AG09309 (cell line): ENCODE measurements around the gene BCAR1.

ENCODE experiments used
- DNase-seq: peaks from one replicate; pipeline ENCODE4 v3.0.0-alpha.2; 2010; ENCODE audit warnings: low read depth
- H3K4me3 ChIP-seq: 2 replicates; pipeline ENCODE4 v1.5.1; 2011; ENCODE audit warnings: mild to moderate bottlenecking, low read depth, low read length, moderate library complexity; ENCODE audit not compliant: control insufficient read depth
- TF ChIP-seq, protein P1 (sequence below): IDR thresholded peaks from 2 replicates; pipeline ENCODE4 v1.5.1; 2011; ENCODE audit warnings: mild to moderate bottlenecking, low read depth, low read length, inconsistent platforms; ENCODE audit not compliant: insufficient read depth, control insufficient read depth; ENCODE audit errors: missing control alignments

Gene BCAR1

DNA sequence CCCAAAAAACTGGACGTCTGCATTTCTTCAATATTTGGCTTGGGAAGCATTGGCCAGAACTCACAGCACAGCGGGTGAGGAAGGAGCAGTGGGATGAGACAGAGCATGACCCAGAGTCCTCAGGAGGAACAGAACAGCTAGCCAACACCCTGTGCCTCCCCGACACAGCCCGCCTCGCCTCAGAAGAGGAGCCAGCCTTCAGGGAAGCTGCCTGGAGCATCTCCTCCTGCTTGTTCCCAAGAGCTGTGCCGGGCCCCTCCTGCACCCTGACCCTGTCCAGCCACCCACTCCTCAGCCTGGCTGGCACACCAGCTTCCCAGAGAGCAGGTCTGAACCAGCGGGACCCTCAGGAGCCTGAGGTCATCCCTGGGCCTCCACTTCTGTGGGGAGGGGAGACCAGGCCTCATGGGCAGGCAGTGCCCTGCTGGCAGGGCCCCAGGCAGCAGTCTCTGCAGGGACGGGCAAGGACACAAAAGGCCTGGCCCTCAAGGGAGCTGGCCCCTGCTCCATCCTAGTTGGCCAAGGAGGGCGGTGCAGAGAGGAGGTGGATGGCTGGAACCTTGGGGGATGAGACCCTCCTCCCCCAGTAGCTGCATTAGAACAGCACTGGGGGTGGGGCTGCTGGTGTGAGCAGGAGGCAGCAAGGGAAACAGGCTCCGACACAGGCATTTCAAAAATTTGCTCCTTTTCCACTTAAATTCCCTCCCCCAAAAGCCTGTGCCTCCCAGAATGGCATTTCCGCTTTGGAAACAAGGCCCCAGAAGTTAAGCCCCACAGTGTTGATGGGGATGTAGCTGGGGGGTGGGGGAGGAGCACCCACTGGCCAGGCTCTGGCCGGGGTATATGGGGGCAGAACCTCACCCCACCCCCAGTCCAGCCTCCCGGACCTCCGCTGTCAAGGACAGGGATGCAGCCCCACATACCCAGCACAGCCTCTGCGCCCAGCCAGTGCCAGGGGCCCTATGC lies 1.8 kb upstream of the BCAR1 start:
- TF ChIP-seq, protein P1, sequence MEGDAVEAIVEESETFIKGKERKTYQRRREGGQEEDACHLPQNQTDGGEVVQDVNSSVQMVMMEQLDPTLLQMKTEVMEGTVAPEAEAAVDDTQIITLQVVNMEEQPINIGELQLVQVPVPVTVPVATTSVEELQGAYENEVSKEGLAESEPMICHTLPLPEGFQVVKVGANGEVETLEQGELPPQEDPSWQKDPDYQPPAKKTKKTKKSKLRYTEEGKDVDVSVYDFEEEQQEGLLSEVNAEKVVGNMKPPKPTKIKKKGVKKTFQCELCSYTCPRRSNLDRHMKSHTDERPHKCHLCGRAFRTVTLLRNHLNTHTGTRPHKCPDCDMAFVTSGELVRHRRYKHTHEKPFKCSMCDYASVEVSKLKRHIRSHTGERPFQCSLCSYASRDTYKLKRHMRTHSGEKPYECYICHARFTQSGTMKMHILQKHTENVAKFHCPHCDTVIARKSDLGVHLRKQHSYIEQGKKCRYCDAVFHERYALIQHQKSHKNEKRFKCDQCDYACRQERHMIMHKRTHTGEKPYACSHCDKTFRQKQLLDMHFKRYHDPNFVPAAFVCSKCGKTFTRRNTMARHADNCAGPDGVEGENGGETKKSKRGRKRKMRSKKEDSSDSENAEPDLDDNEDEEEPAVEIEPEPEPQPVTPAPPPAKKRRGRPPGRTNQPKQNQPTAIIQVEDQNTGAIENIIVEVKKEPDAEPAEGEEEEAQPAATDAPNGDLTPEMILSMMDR, result no peak
- H3K4me3 ChIP-seq, result peak overlapping the region; percentile 27
- DNase-seq, result no peak

DNA sequence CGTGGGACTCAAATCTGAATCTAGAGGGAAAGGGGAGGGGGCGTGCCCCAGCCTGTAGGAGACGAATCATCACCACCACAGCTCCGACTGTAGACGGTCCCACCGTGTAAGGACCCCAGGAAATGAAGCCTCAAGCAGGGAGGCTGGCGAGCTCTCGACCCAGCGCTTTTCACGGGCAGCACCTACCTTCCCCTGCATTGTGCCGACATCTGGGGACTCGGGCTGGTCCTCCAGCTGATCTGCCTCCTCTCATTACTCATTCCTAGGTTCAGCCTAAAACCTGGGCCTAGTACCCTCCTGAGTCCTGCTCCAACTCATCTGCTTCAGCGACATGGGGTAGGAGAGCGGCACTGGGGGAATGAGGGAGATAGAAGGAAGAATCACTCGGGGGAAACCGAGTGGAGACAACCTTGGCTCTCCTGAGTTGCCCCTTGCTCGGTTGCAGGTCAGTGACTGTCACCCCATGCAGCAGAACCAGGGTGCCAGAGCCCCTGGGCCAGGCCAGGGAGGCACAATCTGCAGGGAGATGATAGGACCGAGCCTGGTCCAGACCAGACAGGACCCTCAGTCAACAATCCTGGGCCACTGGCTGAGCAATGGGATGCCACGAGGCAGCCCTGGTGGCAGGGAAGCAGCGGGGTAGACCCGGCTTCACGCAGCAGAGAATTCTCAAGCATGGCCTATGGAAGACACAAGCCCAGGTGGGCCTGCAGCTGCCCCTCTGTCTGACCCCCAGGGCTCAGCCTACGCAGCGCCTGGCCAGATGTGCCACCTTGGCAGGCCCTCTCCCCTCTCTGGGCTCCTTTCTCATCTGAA lies 833 bp upstream of the BCAR1 start:
- TF ChIP-seq, protein P1, result no peak
- H3K4me3 ChIP-seq, result peak overlapping the region; percentile 17
- DNase-seq, result no peak

GRCh38 chr16:75250809-75251279 lies 580 bp downstream of the BCAR1 start:
- no peak for DNase-seq

DNA sequence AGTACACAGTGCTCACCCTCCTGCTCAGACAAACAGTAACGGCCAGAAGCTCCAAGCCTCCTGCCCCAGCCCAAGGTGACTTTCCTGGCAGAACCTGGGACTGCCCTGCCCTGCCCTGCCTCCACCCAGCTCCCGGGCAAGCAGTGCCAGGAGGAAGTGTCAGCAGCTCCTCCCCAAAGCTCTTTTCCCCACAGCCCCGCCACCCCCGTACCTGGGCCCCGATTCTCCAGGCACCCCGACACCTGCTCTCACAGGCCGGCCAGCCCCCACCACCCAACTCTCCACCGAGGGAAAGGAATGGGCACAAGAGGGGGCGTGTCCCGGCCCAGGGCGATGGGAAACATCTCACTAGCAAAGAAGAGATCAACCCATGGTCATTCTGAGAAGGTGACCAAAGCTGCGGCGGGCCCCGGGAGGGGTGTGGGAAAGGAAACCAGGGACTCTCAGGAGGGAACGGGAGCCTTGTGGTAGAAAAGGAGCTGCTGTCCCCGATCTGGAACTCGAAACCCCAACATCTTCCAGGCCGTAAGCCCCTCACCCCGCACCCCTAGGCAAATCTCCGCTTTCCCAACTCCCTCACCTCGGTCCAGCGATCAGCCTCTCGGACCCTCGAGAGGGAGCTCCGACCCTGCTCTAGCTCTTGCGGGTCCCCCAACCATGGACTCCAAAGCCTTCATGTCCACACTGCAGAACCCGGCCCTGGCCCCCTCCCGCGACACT lies 1.2 kb downstream of the BCAR1 start:
- TF ChIP-seq, protein P1, result no peak
- H3K4me3 ChIP-seq, result peak overlapping the region; percentile 81
- DNase-seq, result no peak

More at GRCh38 chr16:75250809-75251279, 580 bp downstream of the BCAR1 start:
- H3K4me3 ChIP-seq, result peak overlapping the region; percentile 81
- TF ChIP-seq, protein P1, result no peak

DNA sequence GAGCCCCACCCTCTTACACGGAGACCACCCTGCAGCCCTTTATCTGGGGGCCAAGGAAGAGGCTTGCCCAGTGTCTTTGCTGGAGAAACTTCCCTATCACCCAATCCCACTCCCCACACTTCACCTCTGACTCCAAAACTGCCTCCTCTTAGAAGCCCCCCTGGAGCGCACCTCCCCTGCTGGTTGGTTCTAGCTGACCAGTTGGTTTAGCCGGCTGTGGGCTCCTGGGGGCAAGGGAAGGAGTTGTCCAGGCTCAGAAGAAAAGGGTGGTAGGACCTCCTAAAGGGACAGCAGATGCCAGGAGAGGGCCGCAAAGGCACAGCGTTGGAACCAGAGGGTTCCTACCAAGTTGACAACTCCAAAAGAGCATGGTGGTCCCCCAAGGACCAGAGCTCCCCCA lies 2.0 kb downstream of the BCAR1 start:
- TF ChIP-seq, protein P1, result no peak
- DNase-seq, result no peak
- peak overlapping the region; percentile 81 for H3K4me3 ChIP-seq
